Measurements from ENCODE around the gene COPZ2. TPM values are rescaled to one million over a fixed set of nuclear protein-coding genes. Genes with fewer than 3 reads are reported as not detected.
"Not testable (repeated sequence)": the region's sequence is repeated elsewhere in the genome, so short reads cannot be mapped to it uniquely, and the experiment has no call there.

The COPZ2 gene
- total RNA-seq, 1 experiment from 2014 or later, result 1.2 TPM

DNA sequence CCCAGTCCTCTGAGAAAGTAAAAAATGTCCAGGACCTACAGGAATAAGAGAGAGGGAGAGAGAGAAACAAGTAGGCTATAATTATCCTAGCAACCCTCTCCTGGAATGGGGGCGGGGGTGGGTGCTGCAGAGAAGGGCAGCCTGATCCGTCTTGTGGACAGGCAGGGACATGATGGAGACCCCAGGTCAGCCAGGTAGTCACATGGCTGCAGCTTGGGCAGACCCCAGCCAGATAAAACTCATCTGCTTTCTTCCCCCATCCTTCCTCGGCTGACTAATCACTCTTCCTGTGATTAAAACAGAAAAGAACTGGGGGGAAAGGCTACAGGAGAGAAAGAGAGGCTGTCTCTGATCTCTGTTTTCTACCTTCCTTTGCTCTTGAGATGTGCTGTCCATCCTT is 32.6 kb downstream of the COPZ2 start:
- CTCF ChIA-PET, result no interaction called here
- BruUV-seq (replicated peaks), result no TSS peak
- Mint-ChIP-seq H3K9me3 (ENCODE audit: low read depth, unreplicated experiment) (no peaks in the 10 kb centered on the region), H3K4me3 (ENCODE audit: low read depth, unreplicated experiment) (no peak overlapping the region), H3K27me3 (ENCODE audit: unreplicated experiment) (no peaks in the 10 kb centered on the region), H3K36me3 (ENCODE audit: insufficient read depth, unreplicated experiment) (peaks cover 5% of the 10 kb centered on the region), H3K4me1 (ENCODE audit: low read depth, unreplicated experiment) (peaks cover 29% of the 10 kb centered on the region), H3K27ac (ENCODE audit: unreplicated experiment) (no peak overlapping the region)
- TF ChIP-seq, protein P1, sequence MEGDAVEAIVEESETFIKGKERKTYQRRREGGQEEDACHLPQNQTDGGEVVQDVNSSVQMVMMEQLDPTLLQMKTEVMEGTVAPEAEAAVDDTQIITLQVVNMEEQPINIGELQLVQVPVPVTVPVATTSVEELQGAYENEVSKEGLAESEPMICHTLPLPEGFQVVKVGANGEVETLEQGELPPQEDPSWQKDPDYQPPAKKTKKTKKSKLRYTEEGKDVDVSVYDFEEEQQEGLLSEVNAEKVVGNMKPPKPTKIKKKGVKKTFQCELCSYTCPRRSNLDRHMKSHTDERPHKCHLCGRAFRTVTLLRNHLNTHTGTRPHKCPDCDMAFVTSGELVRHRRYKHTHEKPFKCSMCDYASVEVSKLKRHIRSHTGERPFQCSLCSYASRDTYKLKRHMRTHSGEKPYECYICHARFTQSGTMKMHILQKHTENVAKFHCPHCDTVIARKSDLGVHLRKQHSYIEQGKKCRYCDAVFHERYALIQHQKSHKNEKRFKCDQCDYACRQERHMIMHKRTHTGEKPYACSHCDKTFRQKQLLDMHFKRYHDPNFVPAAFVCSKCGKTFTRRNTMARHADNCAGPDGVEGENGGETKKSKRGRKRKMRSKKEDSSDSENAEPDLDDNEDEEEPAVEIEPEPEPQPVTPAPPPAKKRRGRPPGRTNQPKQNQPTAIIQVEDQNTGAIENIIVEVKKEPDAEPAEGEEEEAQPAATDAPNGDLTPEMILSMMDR (IDR thresholded peaks at IDR 0.05; ENCODE audit: unreplicated experiment), result no peak
- intact Hi-C loops (cut with micrococcal nuclease; ENCODE audit: unreplicated experiment), result no loop called here
- no peak for DNase-seq

- TF ChIP-seq, protein P1 (IDR thresholded peaks at IDR 0.05; ENCODE audit: unreplicated experiment), result no peak
- Mint-ChIP-seq H3K9me3 (ENCODE audit: low read depth, unreplicated experiment) (no peaks in the 10 kb centered on the region), H3K27me3 (ENCODE audit: unreplicated experiment) (no peaks in the 10 kb centered on the region), H3K27ac (ENCODE audit: unreplicated experiment) (peak overlapping the region; percentile 48), H3K36me3 (ENCODE audit: insufficient read depth, unreplicated experiment) (peaks cover 9% of the 10 kb centered on the region), H3K4me3 (ENCODE audit: low read depth, unreplicated experiment) (no peak overlapping the region), H3K4me1 (ENCODE audit: low read depth, unreplicated experiment) (peaks cover 26% of the 10 kb centered on the region)
- no peak for DNase-seq
- no TSS peak for BruUV-seq (replicated peaks)
- intact Hi-C loops (cut with micrococcal nuclease; ENCODE audit: unreplicated experiment), result no loop called here
- CTCF ChIA-PET, result interaction anchor here (1.3 to 1.6 kb wide), 4 partner anchors 8 to 57 kb away, joined by 5 to 9 read pairs (median 6); partner anchors contain the start of gene CDK5RAP3
Measured at GRCh38 chr17:48003417-48004151, 34.0 kb downstream of the COPZ2 start.

DNA sequence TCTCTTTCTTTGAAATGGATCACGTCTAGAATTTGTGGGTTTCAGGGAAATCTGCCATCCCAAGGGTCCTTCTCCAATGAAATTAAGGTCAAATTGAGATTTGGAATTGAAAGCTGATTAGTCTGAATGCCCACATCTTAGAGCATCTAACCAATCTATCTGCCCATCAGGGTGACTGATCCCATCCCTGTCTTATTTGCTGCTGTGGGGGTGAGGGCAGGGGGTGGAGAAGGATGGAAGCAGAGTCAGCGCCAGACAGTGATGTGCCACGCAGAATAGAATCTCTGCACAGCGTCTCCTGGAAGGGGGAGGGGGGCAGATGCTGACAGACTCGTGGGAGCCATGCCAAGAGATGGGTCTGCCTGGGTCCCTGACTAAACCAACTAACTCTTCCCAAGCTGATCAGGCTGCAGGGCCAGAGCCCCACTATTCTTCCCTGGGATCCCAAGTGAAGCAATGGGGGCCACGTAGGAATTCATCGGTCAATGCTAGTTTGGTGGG is 34.6 kb downstream of the COPZ2 start:
- H3K9me3 Mint-ChIP-seq (ENCODE audit: low read depth, unreplicated experiment), result no peaks in the 10 kb centered on the region
- peaks cover 9% of the 10 kb centered on the region for H3K36me3 Mint-ChIP-seq (ENCODE audit: insufficient read depth, unreplicated experiment)
- CTCF ChIA-PET, result interaction anchor here (0.5 to 1.6 kb wide), 8 partner anchors 8 to 56 kb away, joined by 3 to 9 read pairs (median 6); partner anchors contain the start of gene CDK5RAP3
- no peak overlapping the region for H3K4me3 Mint-ChIP-seq (ENCODE audit: low read depth, unreplicated experiment)
- H3K27me3 Mint-ChIP-seq (ENCODE audit: unreplicated experiment), result no peaks in the 10 kb centered on the region
- no TSS peak for BruUV-seq (replicated peaks)
- H3K27ac Mint-ChIP-seq (ENCODE audit: unreplicated experiment), result peak overlapping the region; percentile 88
- H3K4me1 Mint-ChIP-seq (ENCODE audit: low read depth, unreplicated experiment), result peaks cover 22% of the 10 kb centered on the region
- DNase-seq, result no peak
- intact Hi-C loops (cut with micrococcal nuclease; ENCODE audit: unreplicated experiment), result no loop called here
- TF ChIP-seq, protein P1 (IDR thresholded peaks at IDR 0.05; ENCODE audit: unreplicated experiment), result no peak

GRCh38 chr17:48002266-48002915 is 35.2 kb downstream of the COPZ2 start:
- no TSS peak for BruUV-seq (replicated peaks)
- H3K27ac Mint-ChIP-seq (ENCODE audit: unreplicated experiment), result peak overlapping the region; percentile 88
- H3K4me3 Mint-ChIP-seq (ENCODE audit: low read depth, unreplicated experiment), result no peak overlapping the region
- peaks cover 22% of the 10 kb centered on the region for H3K4me1 Mint-ChIP-seq (ENCODE audit: low read depth, unreplicated experiment)
- no peaks in the 10 kb centered on the region for H3K9me3 Mint-ChIP-seq (ENCODE audit: low read depth, unreplicated experiment)
- peak; percentile 51 for DNase-seq
- no peaks in the 10 kb centered on the region for H3K27me3 Mint-ChIP-seq (ENCODE audit: unreplicated experiment)
- TF ChIP-seq, protein P1 (IDR thresholded peaks at IDR 0.05; ENCODE audit: unreplicated experiment), result no peak
- intact Hi-C loops (cut with micrococcal nuclease; ENCODE audit: unreplicated experiment), result no loop called here
- peaks cover 9% of the 10 kb centered on the region for H3K36me3 Mint-ChIP-seq (ENCODE audit: insufficient read depth, unreplicated experiment)
- CTCF ChIA-PET, result interaction anchor here (0.5 to 1.6 kb wide), 11 partner anchors 9 to 796 kb away, joined by 3 to 9 read pairs (median 5); partner anchors contain the start of gene CDK5RAP3

GRCh38 chr17:48001657-48002056 is 35.9 kb downstream of the COPZ2 start:
- intact Hi-C loops (cut with micrococcal nuclease; ENCODE audit: unreplicated experiment); BruUV-seq (replicated peaks); DNase-seq; H3K4me3 Mint-ChIP-seq (ENCODE audit: low read depth, unreplicated experiment); H3K27me3 Mint-ChIP-seq (ENCODE audit: unreplicated experiment); H3K9me3 Mint-ChIP-seq (ENCODE audit: low read depth, unreplicated experiment); H3K36me3 Mint-ChIP-seq (ENCODE audit: insufficient read depth, unreplicated experiment): not testable (repeated sequence)
- Mint-ChIP-seq H3K4me1 (ENCODE audit: low read depth, unreplicated experiment) (peaks cover 22% of the 10 kb centered on the region), H3K27ac (ENCODE audit: unreplicated experiment) (peak overlapping the region; percentile 88)
- CTCF ChIA-PET, result interaction anchor here (1.1 kb wide), 1 partner anchor 12 kb away, joined by 8 read pairs; no protein-coding TSS in a partner anchor

Data from Calu3 (cell line).